Measurements from ENCODE around the gene TSPAN1. TPM values are rescaled to one million over a fixed set of nuclear protein-coding genes. Genes with fewer than 3 reads are reported as not detected.

Gene TSPAN1
- total and polyA plus RNA-seq, 2 of the 13 experiments (the other 11 are each of a cell fraction or from before 2014, with no cell fraction given), result 1.7 to 2.9 TPM

GRCh38 chr1:46223472-46223943 lies 48.6 kb downstream of the TSPAN1 start:
- H3K27ac ChIP-seq (ENCODE audit: extremely low read length, insufficient read depth, low read length), result no peak overlapping the region
- BruUV-seq (replicated peaks), result no TSS peak
- no peaks in the 10 kb centered on the region for H3K9me3 ChIP-seq (ENCODE audit: low read length)
- DNase-seq (ENCODE audit: low spot score) (peak; percentile 79), ATAC-seq (peak; percentile 92), FAIRE-seq (peak; percentile 80)
- H4K20me1 ChIP-seq (ENCODE audit: insufficient read depth, low read length), result no peaks in the 10 kb centered on the region
- no peaks in the 10 kb centered on the region for H3K79me2 ChIP-seq (ENCODE audit: insufficient read depth, low read length)
- peak overlapping the region in 1 of 3 experiments; percentile 19; a peak in 1 of 6 replicates for H3K4me3 ChIP-seq (replicated peaks in 1 of 3; ENCODE audit: insufficient read depth in 1 of 3, low read depth in 2 of 3, low read length in 3 of 3)
- intact Hi-C loops (cut with micrococcal nuclease; ENCODE audit: unreplicated experiment) (loop anchor here (1.0 kb wide), 2 partner anchors 44 to 186 kb away; no protein-coding TSS in a partner anchor), in situ Hi-C loops (cut with HindIII; ENCODE audit: extremely low pct_ligation_motif_present, low pct_unique_long_range_greater_than_20kb) (loop anchor here (5.0 kb wide), 2 partner anchors 41 to 186 kb away; no protein-coding TSS in a partner anchor)
- ChIA-PET POLR2A (interaction anchor here (0.8 to 2.0 kb wide), 5 partner anchors 24 to 42 kb away, joined by 3 to 11 read pairs (median 3); partner anchors contain the start of genes POMGNT1 and RAD54L), CTCF (ENCODE audit: low intra/inter-chr PET ratio, low total read pairs) (interaction anchor here (2.3 to 3.7 kb wide), 2 partner anchors 43 to 187 kb away, joined by 21 to 43 read pairs; no protein-coding TSS in a partner anchor)
- no peaks in the 10 kb centered on the region for H3K36me3 ChIP-seq (replicated peaks in 1 of 2; ENCODE audit: control insufficient read depth in 1 of 2, insufficient read depth in 2 of 2, low read length in 2 of 2)
- WGBS (ENCODE audit: low lambda C conversion rate), result 4% methylated on average over 5 of the region's 6 CpGs
- H3K4me2 ChIP-seq (ENCODE audit: low read depth, low read length), result peak overlapping the region; percentile 71
- no peak overlapping the region for H3K9ac ChIP-seq (ENCODE audit: insufficient read depth, low read depth, low read length)
- peaks cover 51% of the 10 kb centered on the region for H3K4me1 ChIP-seq (ENCODE audit: insufficient read depth, low read length)
- H2AFZ ChIP-seq (ENCODE audit: low read length), result no peak overlapping the region
- H3K27me3 ChIP-seq (ENCODE audit: control insufficient read depth in 1 of 2, insufficient read depth in 2 of 2, low read length in 2 of 2), result no peaks in the 10 kb centered on the region
- TF ChIP-seq EED (CRISPR knock-in tag; IDR thresholded peaks at IDR 0.05) (peak; percentile 48; the same call in 1 of the 2 replicates), ZMAT3 (CRISPR knock-in tag; conservative IDR thresholded peaks at IDR 0.05) (no peak), GLI4 (CRISPR knock-in tag; IDR thresholded peaks at IDR 0.05; ENCODE audit: borderline replicate concordance) (0 out of 2 replicates have a peak, but pooled peaks have one; percentile 41), ZNF276 (CRISPR knock-in tag; IDR thresholded peaks at IDR 0.05; ENCODE audit: low read depth) (no peak), ARID3A (IDR thresholded peaks at IDR 0.05; ENCODE audit: low read depth, low read length) (0 out of 2 replicates have a peak, but pooled peaks have one; percentile 11), FOXO1 (CRISPR knock-in tag; IDR thresholded peaks at IDR 0.05) (0 out of 2 replicates have a peak, but pooled peaks have one; percentile 27), SMC3 (IDR thresholded peaks at IDR 0.05; ENCODE audit: low read length) (peak; percentile 81), XRCC5 (optimal IDR thresholded peaks at IDR 0.05; ENCODE audit: low read length) (peak; percentile 51), ZBTB7A (CRISPR knock-in tag; IDR thresholded peaks at IDR 0.05) (peak; percentile 26; the same call in 1 of the 2 replicates), KDM2A (CRISPR knock-in tag; IDR thresholded peaks at IDR 0.05; ENCODE audit: borderline replicate concordance, low read depth) (no peak), GATAD1 (CRISPR knock-in tag; IDR thresholded peaks at IDR 0.05) (0 out of 2 replicates have a peak, but pooled peaks have one; percentile 18), NFRKB (IDR thresholded peaks at IDR 0.05) (no peak), TFDP1 (CRISPR knock-in tag; IDR thresholded peaks at IDR 0.05; ENCODE audit: borderline replicate concordance) (no peak), GTF3A (CRISPR knock-in tag; conservative IDR thresholded peaks at IDR 0.05) (no peak), PRDM10 (CRISPR knock-in tag; IDR thresholded peaks at IDR 0.05; ENCODE audit: low read depth) (no peak), GATAD2A (CRISPR knock-in tag; IDR thresholded peaks at IDR 0.05) (peak; percentile 33; the same call in 1 of the 2 replicates), ZSCAN25 (CRISPR knock-in tag; IDR thresholded peaks at IDR 0.05) (no peak)

Measured in HepG2 (cell line).